GM19397 (cell line): ENCODE data around the gene PCDHGA8.
"Not testable (repeated sequence)": the region's sequence is repeated elsewhere in the genome, so short reads cannot be mapped to it uniquely, and the experiment has no call there.

Source experiments
- ATAC-seq: cut with Tn5 transposase; IDR thresholded peaks from one replicate; pipeline ENCODE4 v1.9.1; 2021; ENCODE audit warnings: mild to moderate bottlenecking, moderate library complexity; ENCODE audit not compliant: unreplicated experiment

PCDHGA8 gene

GRCh38 chr5:141392429-141393198 lies at the start of gene PCDHGA8:
Gene PCDHGA8, plus strand, starts transcription at chr5:141392633. Its CDS starts 181 bp downstream, at chr5:141392814.
- no peak for ATAC-seq

GRCh38 chr5:141342773-141343172 lies 49.7 kb upstream of the PCDHGA8 start:
- ATAC-seq, result no peak

GRCh38 chr5:141343242-141343952 lies 49.0 kb upstream of the PCDHGA8 start, which contains the start of gene PCDHGA3:
Gene PCDHGA3, plus strand, starts transcription at chr5:141343829. Its CDS starts 205 bp downstream, at chr5:141344034.
- ATAC-seq, result no peak

DNA sequence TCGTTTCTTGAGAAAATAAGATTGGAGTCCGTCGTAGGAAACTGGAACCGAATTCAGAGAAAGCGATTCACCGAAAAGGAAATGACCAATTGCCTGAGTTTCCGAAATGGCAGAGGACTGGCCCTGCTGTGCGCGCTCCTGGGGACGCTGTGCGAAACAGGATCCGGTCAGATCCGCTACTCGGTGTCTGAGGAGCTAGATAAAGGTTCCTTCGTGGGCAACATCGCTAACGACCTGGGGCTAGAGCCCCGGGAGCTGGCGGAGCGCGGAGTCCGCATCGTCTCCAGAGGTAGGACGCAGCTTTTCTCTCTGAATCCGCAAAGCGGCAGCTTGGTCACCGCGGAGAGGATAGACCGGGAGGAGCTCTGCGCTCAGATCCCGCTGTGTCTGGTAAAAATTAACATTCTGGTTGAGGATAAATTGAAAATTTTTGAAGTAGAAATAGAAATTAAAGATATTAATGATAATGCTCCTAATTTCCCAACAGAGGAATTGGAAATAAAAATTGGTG lies 48.4 kb upstream of the PCDHGA8 start:
- ATAC-seq, result no peak

DNA sequence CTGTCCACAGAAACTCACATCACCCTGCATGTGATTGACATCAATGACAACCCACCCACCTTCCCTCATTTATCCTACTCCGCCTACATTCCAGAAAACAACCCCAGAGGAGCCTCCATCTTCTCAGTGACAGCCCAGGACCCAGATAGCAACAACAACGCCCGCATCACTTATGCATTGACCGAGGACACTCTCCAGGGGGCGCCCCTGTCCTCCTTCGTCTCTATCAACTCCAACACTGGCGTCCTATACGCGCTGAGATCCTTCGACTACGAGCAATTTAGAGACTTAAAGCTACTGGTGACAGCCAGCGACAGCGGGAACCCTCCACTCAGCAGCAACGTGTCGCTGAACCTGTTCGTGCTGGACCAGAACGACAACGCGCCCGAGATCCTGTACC lies 47.1 kb upstream of the PCDHGA8 start:
- no peak for ATAC-seq

- ATAC-seq, result not testable (repeated sequence)
Measured at GRCh38 chr5:141346017-141346416, 46.4 kb upstream of the PCDHGA8 start.

- ATAC-seq, result peak; percentile 72
Measured at GRCh38 chr5:141349917-141350619, 42.4 kb upstream of the PCDHGA8 start, which contains the start of gene PCDHGB1. Gene PCDHGB1, plus strand, starts transcription at chr5:141350099. Its CDS starts 162 bp downstream, at chr5:141350261.

GRCh38 chr5:141351591-141351990 lies 40.8 kb upstream of the PCDHGA8 start:
- no peak for ATAC-seq

GRCh38 chr5:141354900-141355469 lies 37.4 kb upstream of the PCDHGA8 start, which contains the start of gene PCDHGA4:
Gene PCDHGA4, plus strand, starts transcription at chr5:141355021. Its CDS starts 87 bp downstream, at chr5:141355108.
- ATAC-seq, result no peak

GRCh38 chr5:141355641-141356040 lies 36.8 kb upstream of the PCDHGA8 start:
- no peak for ATAC-seq

DNA sequence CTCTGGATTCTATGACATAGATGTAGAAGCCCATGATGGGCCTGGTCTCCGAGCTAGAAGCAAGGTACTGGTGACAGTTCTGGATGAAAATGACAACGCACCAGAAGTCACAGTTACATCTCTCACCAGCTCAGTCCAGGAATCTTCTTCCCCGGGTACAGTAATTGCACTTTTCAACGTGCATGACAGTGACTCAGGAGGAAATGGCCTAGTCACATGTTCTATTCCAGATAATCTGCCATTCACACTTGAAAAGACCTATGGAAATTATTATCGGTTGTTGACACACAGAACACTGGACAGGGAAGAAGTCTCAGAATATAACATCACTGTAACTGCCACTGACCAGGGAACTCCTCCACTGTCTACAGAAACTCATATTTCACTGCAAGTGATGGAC lies 36.3 kb upstream of the PCDHGA8 start:
- no peak for ATAC-seq

- ATAC-seq, result no peak
Measured at GRCh38 chr5:141356950-141357349, 35.5 kb upstream of the PCDHGA8 start.

DNA sequence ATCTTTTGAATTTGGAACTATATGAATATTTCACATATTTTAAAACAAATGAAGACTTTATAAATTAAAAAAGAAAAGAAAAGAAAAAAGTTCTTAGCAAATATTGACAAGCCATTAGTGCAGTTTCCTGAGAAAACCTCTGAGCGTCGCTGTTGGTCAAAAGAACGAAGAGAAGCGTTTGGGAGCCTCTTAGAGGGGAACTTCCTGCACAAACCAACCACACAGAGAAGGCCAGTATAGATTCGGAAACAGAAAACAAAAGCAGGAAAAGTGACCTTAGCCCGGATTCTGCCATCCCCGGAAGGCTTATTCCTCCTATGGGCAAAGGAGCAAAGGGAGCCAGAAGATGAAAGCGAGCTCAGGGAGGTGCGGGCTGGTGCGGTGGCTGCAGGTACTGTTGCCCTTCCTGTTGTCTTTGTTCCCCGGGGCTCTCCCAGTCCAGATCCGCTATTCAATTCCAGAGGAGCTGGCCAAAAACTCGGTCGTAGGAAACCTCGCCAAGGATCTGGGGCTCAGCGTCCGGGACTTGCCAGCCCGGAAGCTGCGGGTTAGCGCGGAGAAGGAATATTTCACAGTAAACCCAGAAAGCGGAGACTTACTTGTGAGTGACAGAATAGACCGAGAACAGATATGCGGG lies 32.5 kb upstream of the PCDHGA8 start, which contains the start of gene PCDHGB2:
Gene PCDHGB2, plus strand, starts transcription at position 205 of the 637 bp plus-strand sequence. Its CDS starts 142 bp downstream, at position 347.
- no peak for ATAC-seq

- ATAC-seq, result no peak
Measured at GRCh38 chr5:141360685-141361084, 31.7 kb upstream of the PCDHGA8 start.

GRCh38 chr5:141362719-141363118 lies 29.7 kb upstream of the PCDHGA8 start:
- ATAC-seq, result no peak

DNA sequence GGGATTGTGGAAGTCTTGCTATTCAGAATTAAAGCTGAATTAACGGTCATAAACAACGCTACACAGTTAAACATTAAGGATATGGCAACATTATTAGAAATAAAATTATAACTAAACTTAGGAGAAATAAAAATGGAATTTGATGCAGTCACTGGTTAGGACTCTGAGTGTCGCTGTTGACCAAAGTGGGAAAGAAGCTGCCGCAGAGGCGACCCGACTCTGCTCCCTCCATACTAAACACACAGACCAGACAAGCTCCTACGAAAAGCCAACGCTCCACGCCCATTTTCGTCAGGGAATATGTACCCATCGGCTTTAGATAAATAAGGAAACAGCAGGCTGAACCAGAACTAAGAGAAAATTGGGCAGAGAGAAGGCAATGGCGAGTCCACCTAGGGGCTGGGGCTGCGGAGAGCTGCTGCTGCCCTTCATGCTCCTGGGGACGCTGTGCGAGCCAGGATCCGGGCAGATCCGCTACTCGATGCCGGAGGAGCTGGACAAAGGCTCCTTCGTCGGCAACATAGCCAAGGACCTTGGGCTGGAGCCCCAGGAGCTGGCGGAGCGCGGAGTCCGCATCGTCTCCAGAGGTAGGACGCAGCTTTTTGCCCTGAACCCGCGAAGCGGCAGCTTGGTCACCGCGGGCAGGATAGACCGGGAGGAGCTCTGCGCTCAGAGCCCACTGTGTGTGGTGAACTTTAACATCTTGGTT lies 28.3 kb upstream of the PCDHGA8 start, which contains the start of gene PCDHGA5:
Gene PCDHGA5, plus strand, starts transcription at position 211 of the 709 bp plus-strand sequence. Its CDS starts 169 bp downstream, at position 380.
- no peak for ATAC-seq

DNA sequence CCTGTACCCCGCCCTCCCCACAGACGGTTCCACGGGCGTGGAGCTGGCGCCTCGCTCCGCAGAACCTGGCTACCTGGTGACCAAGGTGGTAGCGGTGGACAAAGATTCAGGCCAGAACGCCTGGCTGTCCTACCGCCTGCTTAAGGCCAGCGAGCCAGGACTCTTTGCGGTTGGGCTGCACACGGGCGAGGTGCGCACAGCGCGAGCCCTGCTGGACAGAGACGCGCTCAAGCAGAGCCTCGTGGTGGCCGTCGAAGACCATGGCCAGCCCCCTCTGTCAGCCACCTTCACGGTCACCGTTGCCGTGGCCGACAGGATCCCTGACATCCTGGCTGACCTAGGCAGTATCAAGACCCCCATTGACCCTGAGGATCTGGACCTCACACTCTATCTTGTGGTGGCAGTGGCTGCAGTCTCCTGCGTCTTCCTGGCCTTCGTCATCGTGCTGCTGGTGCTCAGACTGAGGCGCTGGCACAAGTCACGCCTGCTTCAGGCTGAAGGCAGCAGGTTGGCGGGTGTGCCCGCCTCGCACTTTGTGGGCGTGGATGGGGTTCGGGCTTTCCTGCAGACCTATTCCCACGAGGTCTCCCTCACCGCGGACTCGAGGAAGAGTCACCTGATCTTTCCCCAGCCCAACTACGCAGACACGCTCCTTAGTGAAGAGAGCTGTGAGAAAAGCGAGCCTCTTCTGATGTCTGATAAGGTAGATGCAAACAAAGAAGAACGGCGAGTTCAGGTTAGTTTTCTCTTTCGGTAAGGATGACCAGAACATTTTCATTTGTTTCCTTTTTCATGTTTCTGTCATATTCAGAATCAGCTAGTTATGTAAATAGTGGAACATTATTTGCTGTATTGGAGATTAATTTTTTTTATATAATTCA lies 26.2 kb upstream of the PCDHGA8 start:
- ATAC-seq, result no peak
